ENCODE data around the gene DIP2C.

- no peak for TF ChIP-seq CTCF (IDR thresholded peaks at IDR 0.05)
- TF ChIP-seq EZH2 (IDR thresholded peaks at IDR 0.05) = no peak
- no peak for TF ChIP-seq EZH2phosphoT487 (IDR thresholded peaks at IDR 0.05)
These were observed 127.3 kb downstream of the DIP2C start for GRCh38 chr10:562142-562541.

Measured in neural progenitor cell (in vitro differentiated cells).